Mononuclear cell (primary cell): ENCODE measurements around the gene PGAP3. TPM values are rescaled to one million over a fixed set of nuclear protein-coding genes. Genes with fewer than 3 reads are reported as not detected.
"Not testable (repeated sequence)": the region's sequence is repeated elsewhere in the genome, so short reads cannot be mapped to it uniquely, and the experiment has no call there.

Experiments
- H3K27me3 ChIP-seq: 2 replicates; pipeline ENCODE4 v1.6.0; 2011; ENCODE audit warnings: low read length, control low read depth; ENCODE audit not compliant: insufficient read depth
- H3K4me1 ChIP-seq: 2 replicates; pipeline ENCODE4 v1.5.1; 2011; ENCODE audit warnings: mild to moderate bottlenecking, low read length, control low read depth; ENCODE audit not compliant: insufficient read depth
- H3K4me3 ChIP-seq: 2 replicates; pipeline ENCODE4 v1.5.1; 2011; ENCODE audit warnings: mild to moderate bottlenecking, low read length, moderate library complexity
- H3K9me3 ChIP-seq: 2 replicates; pipeline ENCODE4 v1.5.1; 2011; ENCODE audit warnings: low read depth, mild to moderate bottlenecking, control low read depth, low read length
- total RNA-seq: library from RNA; depleted of rRNA; stranded (reverse); fragments of >200 nt; gene quantifications from one replicate; pipeline ENCODE4 v1.2.3, GENCODE V29; 2012

Gene PGAP3
- total RNA-seq, 1 donor, result 6.4 TPM

DNA sequence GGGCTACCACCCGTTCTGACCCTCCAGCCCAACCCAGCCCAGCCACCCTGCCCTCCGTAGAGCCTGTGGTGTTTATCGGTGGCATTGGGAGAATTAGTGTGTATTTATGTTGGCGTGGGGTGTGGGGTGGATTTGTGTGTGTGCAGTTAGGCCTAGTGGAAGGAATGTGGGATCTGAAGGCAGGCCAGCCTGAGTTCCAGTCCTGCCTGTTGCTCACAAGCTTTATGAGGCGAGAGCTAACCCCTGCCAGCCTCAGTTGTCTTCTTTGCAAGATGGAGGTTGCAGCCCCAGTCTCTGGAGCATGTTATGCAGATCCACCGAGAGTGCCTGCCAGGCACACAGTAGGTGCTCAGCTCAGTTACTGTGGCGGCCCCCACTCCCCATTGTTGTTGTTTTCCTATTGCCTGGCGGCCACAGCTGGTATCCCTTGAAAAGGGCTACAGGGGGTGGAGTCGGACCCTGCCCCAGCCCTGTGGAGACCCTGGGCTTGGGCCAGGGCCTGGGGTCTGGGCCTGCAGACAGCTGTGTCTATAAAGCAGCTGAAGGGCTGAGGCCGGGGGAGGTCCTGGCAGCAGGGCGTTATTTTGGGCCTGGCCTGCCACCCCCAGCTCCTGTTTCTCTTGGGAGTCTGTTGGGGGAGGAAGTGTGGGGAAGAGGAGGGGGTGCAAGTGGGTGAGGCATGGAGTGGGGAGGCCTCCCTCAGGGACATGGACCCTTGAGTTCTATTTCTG is 17.1 kb upstream of the PGAP3 start:
- Histone ChIP-seq H3K4me3 (no peak overlapping the region), H3K27me3 (peaks cover 17% of the 10 kb centered on the region), H3K9me3 (no peaks in the 10 kb centered on the region), H3K4me1 (peaks cover 23% of the 10 kb centered on the region)

GRCh38 chr17:39703913-39704312 is 16.1 kb upstream of the PGAP3 start:
- no peak overlapping the region for H3K4me3 ChIP-seq
- H3K27me3 ChIP-seq, result peaks cover 27% of the 10 kb centered on the region
- H3K4me1 ChIP-seq, result peaks cover 26% of the 10 kb centered on the region
- no peaks in the 10 kb centered on the region for H3K9me3 ChIP-seq

- Histone ChIP-seq H3K4me1 (peaks cover 23% of the 10 kb centered on the region), H3K9me3 (no peaks in the 10 kb centered on the region), H3K27me3 (peaks cover 32% of the 10 kb centered on the region), H3K4me3 (no peak overlapping the region)
These were observed 15.3 kb upstream of the PGAP3 start for GRCh38 chr17:39702901-39703893.

DNA sequence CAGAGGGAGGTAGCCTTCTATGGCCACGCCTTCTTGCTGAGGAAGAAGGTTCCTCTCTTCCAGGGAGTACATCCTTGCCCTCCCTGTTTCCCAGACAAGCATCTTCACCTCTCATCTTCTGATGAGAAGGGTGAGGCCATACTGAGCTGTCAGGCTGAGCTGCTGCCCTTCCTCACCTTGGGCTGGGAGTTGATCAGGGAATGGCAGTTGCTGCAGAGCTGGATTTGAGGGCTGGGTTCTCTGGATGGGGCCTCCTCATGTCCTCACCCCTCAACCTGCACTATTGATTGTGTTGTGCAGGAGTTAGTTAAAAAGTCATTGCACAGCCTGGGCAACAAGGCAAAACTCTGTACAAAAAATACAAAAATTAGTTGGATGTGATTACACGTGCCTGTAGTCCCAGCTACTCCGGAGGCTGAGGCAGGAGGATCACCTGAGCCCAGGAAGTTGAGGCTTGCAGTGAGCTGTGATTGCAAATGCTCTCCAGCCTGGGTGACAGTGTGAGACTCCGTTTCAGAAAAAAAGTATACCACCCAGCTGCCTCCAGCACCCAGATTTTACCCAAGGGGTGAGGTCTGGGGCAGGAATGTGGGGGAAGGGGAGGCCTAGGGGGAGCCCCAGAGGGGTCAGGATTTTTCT is 14.0 kb upstream of the PGAP3 start:
- no peaks in the 10 kb centered on the region for H3K9me3 ChIP-seq
- peaks cover 32% of the 10 kb centered on the region for H3K27me3 ChIP-seq
- no peak overlapping the region for H3K4me3 ChIP-seq
- H3K4me1 ChIP-seq, result peaks cover 11% of the 10 kb centered on the region

DNA sequence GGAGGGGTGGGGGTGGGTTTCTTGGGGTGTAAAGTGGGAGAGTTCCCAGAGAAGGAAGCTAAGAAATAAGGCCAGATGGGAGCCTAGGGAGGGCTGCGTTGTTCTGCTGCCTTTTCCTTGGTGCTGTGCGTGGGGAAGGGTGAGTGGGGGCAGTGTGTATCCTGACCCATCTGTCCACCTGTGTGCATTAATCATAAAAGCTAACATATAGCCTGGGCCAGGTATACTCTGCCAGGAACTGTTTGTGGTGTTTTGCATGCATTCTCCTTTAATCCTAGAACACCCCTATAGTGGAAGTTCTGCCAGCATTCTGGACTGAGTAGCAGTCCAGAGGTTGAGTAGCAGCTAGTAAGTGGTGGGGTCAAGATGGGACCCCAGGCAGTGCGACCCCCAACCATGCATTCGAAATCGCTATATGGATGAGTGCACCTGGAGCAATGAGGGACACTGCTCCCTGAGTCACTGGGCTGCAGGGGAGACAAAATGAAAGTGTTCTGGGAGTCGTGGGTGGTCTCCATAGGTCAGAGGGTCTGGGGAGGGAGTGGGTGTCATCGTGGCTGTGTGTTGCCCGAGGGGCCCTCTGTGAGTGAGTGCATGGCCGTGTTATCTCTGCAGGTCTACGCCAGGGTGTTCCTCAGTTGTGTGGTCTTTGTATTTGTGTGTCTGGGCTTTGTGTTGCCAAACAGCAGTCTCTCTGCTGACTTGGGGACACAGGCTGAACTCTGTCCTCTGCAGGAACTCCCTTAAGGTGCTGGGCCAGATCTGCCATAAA is 13.3 kb upstream of the PGAP3 start:
- H3K9me3 ChIP-seq, result no peaks in the 10 kb centered on the region
- no peak overlapping the region for H3K4me3 ChIP-seq
- peaks cover 32% of the 10 kb centered on the region for H3K27me3 ChIP-seq
- peaks cover 4% of the 10 kb centered on the region for H3K4me1 ChIP-seq

GRCh38 chr17:39700148-39700987 is 12.5 kb upstream of the PGAP3 start:
- no peak overlapping the region for H3K4me3 ChIP-seq
- H3K9me3 ChIP-seq, result no peaks in the 10 kb centered on the region
- H3K27me3 ChIP-seq, result peaks cover 32% of the 10 kb centered on the region
- H3K4me1 ChIP-seq, result peaks cover 3% of the 10 kb centered on the region

DNA sequence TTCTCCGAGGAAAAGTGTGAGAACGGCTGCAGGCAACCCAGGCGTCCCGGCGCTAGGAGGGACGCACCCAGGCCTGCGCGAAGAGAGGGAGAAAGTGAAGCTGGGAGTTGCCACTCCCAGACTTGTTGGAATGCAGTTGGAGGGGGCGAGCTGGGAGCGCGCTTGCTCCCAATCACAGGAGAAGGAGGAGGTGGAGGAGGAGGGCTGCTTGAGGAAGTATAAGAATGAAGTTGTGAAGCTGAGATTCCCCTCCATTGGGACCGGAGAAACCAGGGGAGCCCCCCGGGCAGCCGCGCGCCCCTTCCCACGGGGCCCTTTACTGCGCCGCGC is 11.9 kb upstream of the PGAP3 start, which contains the start of gene ERBB2:
ERBB2 (plus strand) TSS at position 247 of the 330 bp plus-strand sequence. CDS start 175 bp downstream, outside the sequence.
- Histone ChIP-seq H3K4me3 (no peak within 1 kb of the TSS), H3K4me1 (peaks cover 3% of the 10 kb centered on the region)

DNA sequence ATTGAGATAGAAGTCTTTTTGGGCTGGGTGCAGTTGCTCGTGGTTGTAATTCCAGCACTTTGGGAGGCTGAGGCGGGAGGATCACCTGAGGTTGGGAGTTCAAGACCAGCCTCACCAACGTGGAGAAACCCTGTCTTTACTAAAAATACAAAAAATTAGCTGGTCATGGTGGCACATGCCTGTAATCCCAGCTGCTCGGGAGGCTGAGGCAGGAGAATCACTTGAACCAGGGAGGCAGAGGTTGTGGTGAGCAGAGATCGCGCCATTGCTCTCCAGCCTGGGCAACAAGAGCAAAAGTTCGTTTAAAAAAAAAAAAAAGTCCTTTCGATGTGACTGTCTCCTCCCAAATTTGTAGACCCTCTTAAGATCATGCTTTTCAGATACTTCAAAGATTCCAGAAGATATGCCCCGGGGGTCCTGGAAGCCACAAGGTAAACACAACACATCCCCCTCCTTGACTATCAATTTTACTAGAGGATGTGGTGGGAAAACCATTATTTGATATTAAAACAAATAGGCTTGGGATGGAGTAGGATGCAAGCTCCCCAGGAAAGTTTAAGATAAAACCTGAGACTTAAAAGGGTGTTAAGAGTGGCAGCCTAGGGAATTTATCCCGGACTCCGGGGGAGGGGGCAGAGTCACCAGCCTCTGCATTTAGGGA is 11.4 kb upstream of the PGAP3 start:
- not testable (repeated sequence) for H3K4me3 ChIP-seq, H3K9me3 ChIP-seq, H3K4me1 ChIP-seq
- peaks cover 32% of the 10 kb centered on the region for H3K27me3 ChIP-seq

More for the DNA sequence above, 11.9 kb upstream of the PGAP3 start, which contains the start of gene ERBB2:
- no peaks in the 10 kb centered on the region for H3K9me3 ChIP-seq
- peaks cover 32% of the 10 kb centered on the region for H3K27me3 ChIP-seq

GRCh38 chr17:39697961-39698360 is 10.1 kb upstream of the PGAP3 start:
- Histone ChIP-seq H3K4me3 (no peak overlapping the region), H3K27me3 (peaks cover 32% of the 10 kb centered on the region), H3K4me1 (peaks cover 3% of the 10 kb centered on the region), H3K9me3 (no peaks in the 10 kb centered on the region)

DNA sequence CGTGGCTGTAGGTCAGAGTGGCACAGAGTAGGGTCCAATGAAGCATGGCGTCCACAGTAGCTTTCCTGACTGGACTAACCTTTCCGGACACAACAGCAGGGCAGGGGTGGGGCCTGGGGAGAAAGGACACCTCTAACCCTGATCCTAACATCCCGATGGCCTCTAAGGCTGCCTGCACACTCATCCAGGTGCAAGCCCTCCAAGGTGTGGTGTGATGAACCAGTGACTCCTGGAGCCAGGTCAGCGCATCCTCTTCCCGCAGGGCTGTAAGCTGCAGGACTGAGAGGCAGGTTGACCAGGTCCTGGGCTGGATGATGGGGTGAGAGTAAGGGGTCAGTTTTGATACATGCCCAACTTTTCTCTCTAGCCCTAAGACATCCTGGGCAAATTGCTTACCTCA is 8.9 kb upstream of the PGAP3 start:
- peaks cover 31% of the 10 kb centered on the region for H3K27me3 ChIP-seq
- peaks cover 3% of the 10 kb centered on the region for H3K4me1 ChIP-seq
- no peak overlapping the region for H3K4me3 ChIP-seq
- H3K9me3 ChIP-seq, result no peaks in the 10 kb centered on the region

DNA sequence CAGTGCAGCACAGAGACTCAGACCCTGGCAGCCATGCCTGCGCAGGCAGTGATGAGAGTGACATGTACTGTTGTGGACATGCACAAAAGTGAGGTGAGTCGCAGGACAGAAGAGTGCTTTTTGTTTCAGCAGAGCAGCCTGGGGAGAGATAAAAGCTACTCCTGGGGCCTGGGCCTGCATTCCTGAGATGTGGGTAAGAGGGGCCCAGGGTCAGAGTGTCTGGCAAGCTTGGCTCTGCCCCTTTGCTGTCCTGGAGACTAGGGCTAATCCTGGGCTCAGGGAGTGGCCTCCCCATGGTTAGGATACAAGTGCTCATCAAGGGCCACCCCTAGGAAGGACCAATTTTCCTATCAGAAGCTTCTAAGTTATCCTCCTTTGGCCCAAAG is 7.2 kb upstream of the PGAP3 start:
- peaks cover 16% of the 10 kb centered on the region for H3K27me3 ChIP-seq
- H3K4me3 ChIP-seq, result no peak overlapping the region
- H3K9me3 ChIP-seq, result no peaks in the 10 kb centered on the region
- peaks cover 3% of the 10 kb centered on the region for H3K4me1 ChIP-seq

DNA sequence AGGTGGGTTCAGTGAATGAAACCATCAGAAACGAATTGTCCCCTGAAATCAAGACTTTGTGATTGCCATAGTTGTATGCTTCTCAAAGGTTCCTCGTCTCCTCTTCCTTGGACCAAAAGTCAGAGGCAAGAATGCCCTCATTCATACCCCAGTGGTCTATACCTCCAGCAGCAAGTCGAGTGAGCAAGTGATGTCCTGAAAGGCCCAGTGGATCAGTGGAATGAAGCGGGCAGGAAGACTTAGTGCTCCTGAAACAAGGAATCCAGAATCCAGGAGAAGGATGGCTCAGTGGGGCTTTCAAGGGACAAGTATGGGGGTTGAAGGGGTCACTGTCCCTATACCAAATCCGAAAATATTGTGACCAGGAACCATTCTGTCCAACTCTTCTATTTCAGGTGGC is 6.7 kb upstream of the PGAP3 start:
- Histone ChIP-seq H3K4me1 (peaks cover under 1% of the 10 kb centered on the region), H3K9me3 (no peaks in the 10 kb centered on the region), H3K4me3 (no peak overlapping the region), H3K27me3 (peaks cover 12% of the 10 kb centered on the region)

- no peak overlapping the region for H3K4me3 ChIP-seq
- no peaks in the 10 kb centered on the region for H3K27me3 ChIP-seq
- peaks cover 17% of the 10 kb centered on the region for H3K4me1 ChIP-seq
- no peaks in the 10 kb centered on the region for H3K9me3 ChIP-seq
These were observed 1.1 kb upstream of the PGAP3 start for GRCh38 chr17:39688945-39689344.
